Fibroblast of gingiva (primary cell): Measurements from ENCODE around the gene TMEM235.
A peak's percentile ranks its signal among the peaks of the same experiment; 100 is the strongest.

Source experiments
- DNase-seq: peaks from one replicate; pipeline ENCODE4 v3.0.0-alpha.2; 2011; ENCODE audit warnings: low read depth

TMEM235 gene

GRCh38 chr17:78230996-78231935 is at the start of gene TMEM235:
Gene TMEM235 (plus strand): TSS chr17:78231631. CDS start chr17:78232024, 393 bp downstream.
- no peak for DNase-seq

- no peak for DNase-seq
These were observed 48.9 kb upstream of the TMEM235 start for GRCh38 chr17:78182504-78182903.

GRCh38 chr17:78183916-78184315 is 47.5 kb upstream of the TMEM235 start:
- no peak for DNase-seq

- no peak for DNase-seq
These were observed 47.1 kb upstream of the TMEM235 start for GRCh38 chr17:78184351-78184750.

GRCh38 chr17:78184868-78185267 is 46.6 kb upstream of the TMEM235 start:
- no peak for DNase-seq

- DNase-seq = peak; percentile 41
These were observed 45.3 kb upstream of the TMEM235 start for GRCh38 chr17:78185981-78186691.

- DNase-seq = peak; percentile 95
These were observed 44.5 kb upstream of the TMEM235 start, which contains the start of the genes AFMID and TK1 for GRCh38 chr17:78186692-78187595. Gene AFMID (plus strand): TSS chr17:78187362. CDS start chr17:78187371, 9 bp downstream. Gene TK1 (minus strand): TSS chr17:78187052. CDS start chr17:78186994, 58 bp downstream.

GRCh38 chr17:78196716-78197115 is 34.7 kb upstream of the TMEM235 start:
- DNase-seq = no peak

GRCh38 chr17:78197147-78197832 is 34.1 kb upstream of the TMEM235 start:
- no peak for DNase-seq

GRCh38 chr17:78200451-78200850 is 31.0 kb upstream of the TMEM235 start:
- DNase-seq = no peak

- DNase-seq = no peak
These were observed 28.8 kb upstream of the TMEM235 start for GRCh38 chr17:78202666-78203065.

- DNase-seq = no peak
These were observed 26.9 kb upstream of the TMEM235 start for GRCh38 chr17:78204387-78205123.

GRCh38 chr17:78205124-78205775 is 26.2 kb upstream of the TMEM235 start:
- no peak for DNase-seq

GRCh38 chr17:78206298-78206697 is 25.1 kb upstream of the TMEM235 start:
- DNase-seq = no peak

GRCh38 chr17:78208486-78208885 is 22.9 kb upstream of the TMEM235 start:
- no peak for DNase-seq

- no peak for DNase-seq
These were observed 21.3 kb upstream of the TMEM235 start for GRCh38 chr17:78210111-78210510.

- no peak for DNase-seq
These were observed 20.4 kb upstream of the TMEM235 start for GRCh38 chr17:78211032-78211431.

GRCh38 chr17:78214016-78214705 is 17.3 kb upstream of the TMEM235 start, which contains the start of gene BIRC5:
Gene BIRC5 (plus strand): TSS chr17:78214253. CDS start chr17:78214317, 64 bp downstream.
- DNase-seq = peak; percentile 80

- DNase-seq = no peak
These were observed 16.7 kb upstream of the TMEM235 start for GRCh38 chr17:78214706-78215061.
